Mesothelial cell of epicardium (in vitro differentiated cells): ENCODE data around the gene CCDC77. TPM values are rescaled to one million over a fixed set of nuclear protein-coding genes. Genes with fewer than 3 reads are reported as not detected.

Experiments used
- DNase-seq, 2 experiments: peaks; one replicate each; pipeline ENCODE4 v3.0.0; 2021; ENCODE audit warnings: low spot score in 2 of 2; ENCODE audit not compliant: unreplicated experiment in 2 of 2
- H3K27ac Mint-ChIP-seq: 2 replicates; pipeline ENCODE4 v1.8.0; 2021; ENCODE audit warnings: mixed read lengths
- H3K27me3 Mint-ChIP-seq: 2 replicates; pipeline ENCODE4 v1.8.0; 2021; ENCODE audit warnings: low read depth, mixed read lengths
- H3K36me3 Mint-ChIP-seq: 2 replicates; pipeline ENCODE4 v1.8.0; 2021; ENCODE audit warnings: mixed read lengths
- H3K4me1 Mint-ChIP-seq: 2 replicates; pipeline ENCODE4 v1.8.0; 2021; ENCODE audit warnings: mixed read lengths
- H3K4me3 Mint-ChIP-seq: 2 replicates; pipeline ENCODE4 v1.8.0; 2021; ENCODE audit warnings: mild to moderate bottlenecking, moderate library complexity, mixed read lengths
- H3K9me3 Mint-ChIP-seq: 2 replicates; pipeline ENCODE4 v1.8.0; 2021; ENCODE audit warnings: mixed read lengths
- CTCF ChIP-seq: fragments of 200-600 bp; sonication (generic); IDR thresholded peaks from one replicate; pipeline ENCODE4 v1.5.0; 2021; ENCODE audit warnings: antibody characterized with exemption; ENCODE audit not compliant: unreplicated experiment
- total RNA-seq: library from RNA; stranded (reverse); gene quantifications from 3 replicates; pipeline ENCODE4 v1.2.1, GENCODE V29; 2021

CCDC77 gene
- total RNA-seq, 1 donor from 2014 or later = 16.8 TPM

GRCh38 chr12:457676-458075, 56.2 kb downstream of the CCDC77 start:
- no peak overlapping the region for H3K27ac Mint-ChIP-seq
- H3K4me3 Mint-ChIP-seq = no peak overlapping the region

GRCh38 chr12:459050-459429, 57.6 kb downstream of the CCDC77 start:
- H3K4me1 Mint-ChIP-seq = peaks cover 6% of the 10 kb centered on the region
- no peak overlapping the region for H3K27ac Mint-ChIP-seq
- no peak for DNase-seq
- H3K4me3 Mint-ChIP-seq = peak overlapping the region; percentile 68
- no peak for TF ChIP-seq CTCF
- peaks cover 83% of the 10 kb centered on the region for H3K27me3 Mint-ChIP-seq
- H3K36me3 Mint-ChIP-seq = no peaks in the 10 kb centered on the region
- H3K9me3 Mint-ChIP-seq = no peaks in the 10 kb centered on the region

More at GRCh38 chr12:457676-458075, 56.2 kb downstream of the CCDC77 start:
- no peaks in the 10 kb centered on the region for H3K9me3 Mint-ChIP-seq
- TF ChIP-seq CTCF = no peak
- peaks cover 6% of the 10 kb centered on the region for H3K4me1 Mint-ChIP-seq
- H3K27me3 Mint-ChIP-seq = peaks cover 72% of the 10 kb centered on the region
- no peak for DNase-seq
- no peaks in the 10 kb centered on the region for H3K36me3 Mint-ChIP-seq

GRCh38 chr12:459430-460258, 58.2 kb downstream of the CCDC77 start, which contains the start of gene B4GALNT3:
Gene B4GALNT3 (plus strand): TSS chr12:459939. CDS start chr12:460377, 438 bp downstream.
- Mint-ChIP-seq H3K27me3 (peaks cover 87% of the 10 kb centered on the region), H3K27ac (no peak within 1 kb of the TSS), H3K9me3 (no peaks in the 10 kb centered on the region), H3K36me3 (no peaks in the 10 kb centered on the region), H3K4me3 (peak within 1 kb of the TSS; percentile 72), H3K4me1 (peaks cover 6% of the 10 kb centered on the region)
- peak; percentile 49 to 68 for DNase-seq
- no peak for TF ChIP-seq CTCF

- Mint-ChIP-seq H3K27ac (no peak overlapping the region), H3K9me3 (no peaks in the 10 kb centered on the region), H3K27me3 (peaks cover 87% of the 10 kb centered on the region), H3K36me3 (no peaks in the 10 kb centered on the region), H3K4me1 (peaks cover 6% of the 10 kb centered on the region), H3K4me3 (peak overlapping the region; percentile 72)
- no peak for TF ChIP-seq CTCF
- peak in 1 of 2 experiments; percentile 47 for DNase-seq
Observed at GRCh38 chr12:460261-461230, 59.1 kb downstream of the CCDC77 start.

DNA sequence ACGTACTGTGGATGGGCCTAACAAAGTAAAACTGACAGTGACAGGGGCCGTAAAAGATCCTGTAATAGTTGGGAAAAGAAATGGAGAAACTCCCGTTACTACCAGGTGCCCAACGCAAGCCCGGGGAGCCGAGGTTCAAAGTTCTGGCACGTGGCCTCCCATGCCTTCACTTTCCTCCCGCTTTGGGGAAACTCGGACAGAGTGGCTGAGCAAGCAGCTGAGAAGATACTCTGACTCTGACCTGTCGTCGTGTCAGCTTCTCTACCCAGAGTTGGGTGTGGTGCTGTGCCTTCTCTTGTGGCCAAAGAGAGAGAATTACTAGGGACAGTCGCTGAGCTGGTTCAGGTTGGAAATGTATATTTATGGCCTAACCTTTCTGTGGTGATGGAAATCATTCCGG, 60.0 kb downstream of the CCDC77 start:
- Mint-ChIP-seq H3K27me3 (peaks cover 79% of the 10 kb centered on the region), H3K36me3 (no peaks in the 10 kb centered on the region)
- DNase-seq = no peak

More for the DNA sequence above, 60.0 kb downstream of the CCDC77 start:
- no peaks in the 10 kb centered on the region for H3K9me3 Mint-ChIP-seq
- peaks cover 6% of the 10 kb centered on the region for H3K4me1 Mint-ChIP-seq
- H3K27ac Mint-ChIP-seq = no peak overlapping the region
- no peak for TF ChIP-seq CTCF
- peak overlapping the region; percentile 72 for H3K4me3 Mint-ChIP-seq
